Epithelial cell of esophagus (primary cell): ENCODE results near the gene CPS1.
A peak's percentile ranks its signal among the peaks of the same experiment; 100 is the strongest.

Experiments used
- DNase-seq: peaks from one replicate; pipeline ENCODE4 v3.0.0; 2010; ENCODE audit warnings: low read depth
- H3K4me3 ChIP-seq: 2 replicates; pipeline ENCODE4 v1.5.1; 2011; ENCODE audit warnings: mild to moderate bottlenecking, low read length, control low read depth
- CTCF ChIP-seq: IDR thresholded peaks from 2 replicates; pipeline ENCODE4 v1.5.1; 2011; ENCODE audit warnings: low read depth, mild to moderate bottlenecking, low read length, control low read depth, inconsistent platforms; ENCODE audit not compliant: insufficient read depth; ENCODE audit errors: missing control alignments

The CPS1 gene

GRCh38 chr2:210562502-210563080 is 6.2 kb downstream of the CPS1 start:
- TF ChIP-seq CTCF, result no peak
- DNase-seq, result no peak

GRCh38 chr2:210567279-210567678 is 10.9 kb downstream of the CPS1 start:
- TF ChIP-seq CTCF, result no peak
- DNase-seq, result no peak
- H3K4me3 ChIP-seq, result no peak overlapping the region

More at GRCh38 chr2:210562502-210563080, 6.2 kb downstream of the CPS1 start:
- H3K4me3 ChIP-seq, result no peak overlapping the region

GRCh38 chr2:210568108-210568507 is 11.7 kb downstream of the CPS1 start:
- no peak overlapping the region for H3K4me3 ChIP-seq
- no peak for DNase-seq
- TF ChIP-seq CTCF, result no peak

GRCh38 chr2:210577263-210578071 is 21.1 kb downstream of the CPS1 start:
- DNase-seq, result peak; percentile 51

GRCh38 chr2:210584834-210585233 is 28.4 kb downstream of the CPS1 start:
- peak; percentile 67 for DNase-seq
- no peak for TF ChIP-seq CTCF
- no peak overlapping the region for H3K4me3 ChIP-seq

More at GRCh38 chr2:210577263-210578071, 21.1 kb downstream of the CPS1 start:
- H3K4me3 ChIP-seq, result no peak overlapping the region
- TF ChIP-seq CTCF, result peak; percentile 78

GRCh38 chr2:210586381-210586780 is 30.0 kb downstream of the CPS1 start:
- DNase-seq, result no peak
- H3K4me3 ChIP-seq, result no peak overlapping the region
- TF ChIP-seq CTCF, result no peak
